ENCODE measurements around the gene SYNPR.

DNA sequence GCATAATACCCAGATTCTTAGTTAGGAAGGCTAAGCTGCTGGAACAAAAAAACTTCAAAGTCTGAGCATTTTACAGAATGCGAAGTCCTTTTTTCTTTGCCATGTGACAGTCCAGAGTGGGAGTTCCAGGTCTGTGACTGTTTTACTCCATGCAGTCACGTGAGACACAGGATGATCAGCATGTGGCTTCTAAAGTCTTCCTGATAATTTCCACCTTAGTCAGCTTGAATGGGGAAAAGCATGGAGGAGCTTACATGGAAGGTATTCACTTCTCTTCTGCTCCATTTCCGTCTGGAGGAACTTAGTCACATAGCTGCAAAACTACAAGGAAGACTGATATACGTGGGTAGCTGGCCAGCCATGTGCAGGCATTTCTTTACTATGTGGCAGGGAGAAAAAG is 376.1 kb downstream of the SYNPR start:
- TF ChIP-seq, protein P1, sequence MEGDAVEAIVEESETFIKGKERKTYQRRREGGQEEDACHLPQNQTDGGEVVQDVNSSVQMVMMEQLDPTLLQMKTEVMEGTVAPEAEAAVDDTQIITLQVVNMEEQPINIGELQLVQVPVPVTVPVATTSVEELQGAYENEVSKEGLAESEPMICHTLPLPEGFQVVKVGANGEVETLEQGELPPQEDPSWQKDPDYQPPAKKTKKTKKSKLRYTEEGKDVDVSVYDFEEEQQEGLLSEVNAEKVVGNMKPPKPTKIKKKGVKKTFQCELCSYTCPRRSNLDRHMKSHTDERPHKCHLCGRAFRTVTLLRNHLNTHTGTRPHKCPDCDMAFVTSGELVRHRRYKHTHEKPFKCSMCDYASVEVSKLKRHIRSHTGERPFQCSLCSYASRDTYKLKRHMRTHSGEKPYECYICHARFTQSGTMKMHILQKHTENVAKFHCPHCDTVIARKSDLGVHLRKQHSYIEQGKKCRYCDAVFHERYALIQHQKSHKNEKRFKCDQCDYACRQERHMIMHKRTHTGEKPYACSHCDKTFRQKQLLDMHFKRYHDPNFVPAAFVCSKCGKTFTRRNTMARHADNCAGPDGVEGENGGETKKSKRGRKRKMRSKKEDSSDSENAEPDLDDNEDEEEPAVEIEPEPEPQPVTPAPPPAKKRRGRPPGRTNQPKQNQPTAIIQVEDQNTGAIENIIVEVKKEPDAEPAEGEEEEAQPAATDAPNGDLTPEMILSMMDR (IDR thresholded peaks at IDR 0.05; ENCODE audit: low read length) = no peak
- TF ChIP-seq EZH2 (optimal IDR thresholded peaks at IDR 0.05; ENCODE audit: low read depth, low read length) = no peak

All from MM.1S (cell line).